Measurements from ENCODE around the gene PLPPR3.

Gene PLPPR3

GRCh38 chr19:805600-806550 is 15.9 kb downstream of the PLPPR3 start:
- Histone ChIP-seq H3K4me1 (ENCODE audit: control insufficient read depth, insufficient read depth, low read length, unreplicated experiment) (peaks cover 17% of the 10 kb centered on the region), H3K27me3 (ENCODE audit: insufficient read depth, low read length) (no peaks in the 10 kb centered on the region), H2AFZ (ENCODE audit: low read length, unreplicated experiment) (no peak overlapping the region), H3K27ac (ENCODE audit: low read depth, low read length) (no peak overlapping the region), H3K79me2 (ENCODE audit: control insufficient read depth, insufficient read depth, low read length, unreplicated experiment) (peaks cover 73% of the 10 kb centered on the region), H3K4me3 (ENCODE audit: low read depth, low read length) (no peak overlapping the region), H3K36me3 (ENCODE audit: insufficient read depth, low read length) (peaks cover 32% of the 10 kb centered on the region)

- H3K27me3 ChIP-seq (ENCODE audit: insufficient read depth, low read length): no peaks in the 10 kb centered on the region
- H3K79me2 ChIP-seq (ENCODE audit: control insufficient read depth, insufficient read depth, low read length, unreplicated experiment): peaks cover 80% of the 10 kb centered on the region
- peaks cover 28% of the 10 kb centered on the region for H3K36me3 ChIP-seq (ENCODE audit: insufficient read depth, low read length)
- no peak overlapping the region for H3K27ac ChIP-seq (ENCODE audit: low read depth, low read length)
- peaks cover 24% of the 10 kb centered on the region for H3K4me1 ChIP-seq (ENCODE audit: control insufficient read depth, insufficient read depth, low read length, unreplicated experiment)
- H3K4me3 ChIP-seq (ENCODE audit: low read depth, low read length): no peak overlapping the region
- no peak overlapping the region for H2AFZ ChIP-seq (ENCODE audit: low read length, unreplicated experiment)
These were observed 16.6 kb downstream of the PLPPR3 start for GRCh38 chr19:805166-805551.

- peaks cover 30% of the 10 kb centered on the region for H3K36me3 ChIP-seq (ENCODE audit: insufficient read depth, low read length)
- peaks cover 30% of the 10 kb centered on the region for H3K4me1 ChIP-seq (ENCODE audit: control insufficient read depth, insufficient read depth, low read length, unreplicated experiment)
- H3K4me3 ChIP-seq (ENCODE audit: low read depth, low read length): no peak overlapping the region
- H3K79me2 ChIP-seq (ENCODE audit: control insufficient read depth, insufficient read depth, low read length, unreplicated experiment): peaks cover 85% of the 10 kb centered on the region
- no peaks in the 10 kb centered on the region for H3K27me3 ChIP-seq (ENCODE audit: insufficient read depth, low read length)
- no peak overlapping the region for H2AFZ ChIP-seq (ENCODE audit: low read length, unreplicated experiment)
- no peak overlapping the region for H3K27ac ChIP-seq (ENCODE audit: low read depth, low read length)
These were observed 17.2 kb downstream of the PLPPR3 start for GRCh38 chr19:804419-805165.

- H3K4me1 ChIP-seq (ENCODE audit: control insufficient read depth, insufficient read depth, low read length, unreplicated experiment): peaks cover 33% of the 10 kb centered on the region
- no peak overlapping the region for H3K4me3 ChIP-seq (ENCODE audit: low read depth, low read length)
- peaks cover 91% of the 10 kb centered on the region for H3K79me2 ChIP-seq (ENCODE audit: control insufficient read depth, insufficient read depth, low read length, unreplicated experiment)
These were observed 17.9 kb downstream of the PLPPR3 start for GRCh38 chr19:803686-804418.

GRCh38 chr19:803099-803561 is 18.6 kb downstream of the PLPPR3 start:
- H3K27ac ChIP-seq (ENCODE audit: low read depth, low read length): no peak overlapping the region
- no peaks in the 10 kb centered on the region for H3K27me3 ChIP-seq (ENCODE audit: insufficient read depth, low read length)
- no peak overlapping the region for H2AFZ ChIP-seq (ENCODE audit: low read length, unreplicated experiment)
- H3K4me3 ChIP-seq (ENCODE audit: low read depth, low read length): no peak overlapping the region
- peaks cover 98% of the 10 kb centered on the region for H3K79me2 ChIP-seq (ENCODE audit: control insufficient read depth, insufficient read depth, low read length, unreplicated experiment)
- H3K4me1 ChIP-seq (ENCODE audit: control insufficient read depth, insufficient read depth, low read length, unreplicated experiment): peaks cover 33% of the 10 kb centered on the region
- peaks cover 33% of the 10 kb centered on the region for H3K36me3 ChIP-seq (ENCODE audit: insufficient read depth, low read length)

More at GRCh38 chr19:803686-804418, 17.9 kb downstream of the PLPPR3 start:
- no peaks in the 10 kb centered on the region for H3K27me3 ChIP-seq (ENCODE audit: insufficient read depth, low read length)
- no peak overlapping the region for H2AFZ ChIP-seq (ENCODE audit: low read length, unreplicated experiment)
- H3K27ac ChIP-seq (ENCODE audit: low read depth, low read length): no peak overlapping the region
- H3K36me3 ChIP-seq (ENCODE audit: insufficient read depth, low read length): peaks cover 30% of the 10 kb centered on the region

GRCh38 chr19:802498-803098 is 19.2 kb downstream of the PLPPR3 start:
- Histone ChIP-seq H2AFZ (ENCODE audit: low read length, unreplicated experiment) (no peak overlapping the region), H3K27me3 (ENCODE audit: insufficient read depth, low read length) (no peaks in the 10 kb centered on the region), H3K27ac (ENCODE audit: low read depth, low read length) (no peak overlapping the region), H3K4me1 (ENCODE audit: control insufficient read depth, insufficient read depth, low read length, unreplicated experiment) (peaks cover 33% of the 10 kb centered on the region), H3K79me2 (ENCODE audit: control insufficient read depth, insufficient read depth, low read length, unreplicated experiment) (peaks cover 97% of the 10 kb centered on the region), H3K36me3 (ENCODE audit: insufficient read depth, low read length) (peaks cover 28% of the 10 kb centered on the region; the same call in 1 of the 2 replicates), H3K4me3 (ENCODE audit: low read depth, low read length) (0 out of 2 replicates have a peak overlapping the region, but pooled peaks have one; percentile 95)

GRCh38 chr19:801861-802497 is 19.8 kb downstream of the PLPPR3 start:
- no peak overlapping the region; the same call in 1 of the 2 replicates for H3K27ac ChIP-seq (ENCODE audit: low read depth, low read length)

GRCh38 chr19:801030-801860 is 20.5 kb downstream of the PLPPR3 start:
- H3K27ac ChIP-seq (ENCODE audit: low read depth, low read length): no peak overlapping the region; the same call in 1 of the 2 replicates
- peaks cover 84% of the 10 kb centered on the region for H3K79me2 ChIP-seq (ENCODE audit: control insufficient read depth, insufficient read depth, low read length, unreplicated experiment)
- no peak overlapping the region for H2AFZ ChIP-seq (ENCODE audit: low read length, unreplicated experiment)
- peaks cover 36% of the 10 kb centered on the region for H3K4me1 ChIP-seq (ENCODE audit: control insufficient read depth, insufficient read depth, low read length, unreplicated experiment)
- peaks cover 23% of the 10 kb centered on the region; the same call in 1 of the 2 replicates for H3K36me3 ChIP-seq (ENCODE audit: insufficient read depth, low read length)
- no peaks in the 10 kb centered on the region for H3K27me3 ChIP-seq (ENCODE audit: insufficient read depth, low read length)
- H3K4me3 ChIP-seq (ENCODE audit: low read depth, low read length): peak overlapping the region; percentile 95

More at GRCh38 chr19:801861-802497, 19.8 kb downstream of the PLPPR3 start:
- Histone ChIP-seq H3K27me3 (ENCODE audit: insufficient read depth, low read length) (no peaks in the 10 kb centered on the region), H3K4me3 (ENCODE audit: low read depth, low read length) (peak overlapping the region; percentile 95), H2AFZ (ENCODE audit: low read length, unreplicated experiment) (no peak overlapping the region), H3K4me1 (ENCODE audit: control insufficient read depth, insufficient read depth, low read length, unreplicated experiment) (peaks cover 33% of the 10 kb centered on the region), H3K79me2 (ENCODE audit: control insufficient read depth, insufficient read depth, low read length, unreplicated experiment) (peaks cover 91% of the 10 kb centered on the region), H3K36me3 (ENCODE audit: insufficient read depth, low read length) (peaks cover 23% of the 10 kb centered on the region; the same call in 1 of the 2 replicates)

All from ACC112 (cell line).